ENCODE measurements around the gene MORN2. TPM values are rescaled to one million over a fixed set of nuclear protein-coding genes. Genes with fewer than 3 reads are reported as not detected.

Gene MORN2
- total RNA-seq, 1 experiment from 2014 or later, result 8.0 TPM

GRCh38 chr2:38892819-38893218 lies 17.0 kb downstream of the MORN2 start:
- no peaks in the 10 kb centered on the region for H3K27me3 Mint-ChIP-seq (ENCODE audit: low read depth)
- H3K27me3 ChIP-seq (ENCODE audit: insufficient read depth, low read length), result no peaks in the 10 kb centered on the region
- H3K4ac ChIP-seq (ENCODE audit: low read depth, low read length), result no peak overlapping the region
- no peak overlapping the region for H3T11ph ChIP-seq (ENCODE audit: low read length)
- no peak overlapping the region for H3K9ac ChIP-seq (ENCODE audit: extremely low read depth, insufficient read length, low read length)
- no peak overlapping the region for H3K27ac Mint-ChIP-seq
- no peak overlapping the region for H2BK15ac ChIP-seq (ENCODE audit: low read depth, low read length)
- no peaks in the 10 kb centered on the region for H3K79me2 ChIP-seq (ENCODE audit: insufficient read depth, low read length)
- no peak overlapping the region for H3K27ac ChIP-seq (ENCODE audit: insufficient read length, low read depth, low read length)
- no peaks in the 10 kb centered on the region for H3K9me3 ChIP-seq (ENCODE audit: control insufficient read depth, low read depth, low read length)
- H3K18ac ChIP-seq (ENCODE audit: insufficient read length, low read depth, low read length), result no peak overlapping the region
- H3K14ac ChIP-seq (ENCODE audit: insufficient read depth, low read length), result no peak overlapping the region
- peaks cover 0 to 3% of the 10 kb centered on the region in 2 experiments; a peak in 1 of 4 replicates for H3K4me1 Mint-ChIP-seq
- no peak overlapping the region for H2BK20ac ChIP-seq (ENCODE audit: low read depth, low read length, poor library complexity, severe bottlenecking)
- no peaks in the 10 kb centered on the region for H3K36me3 Mint-ChIP-seq (ENCODE audit: insufficient read depth in 1 of 3, low read depth in 3 of 3)
- H4K5ac ChIP-seq (ENCODE audit: insufficient read length, low read depth, low read length), result no peak overlapping the region
- H3K79me1 ChIP-seq (ENCODE audit: insufficient read depth, low read depth, low read length, poor library complexity, severe bottlenecking), result no peaks in the 10 kb centered on the region
- H4K8ac ChIP-seq (replicated peaks; ENCODE audit: insufficient read length, low read depth, low read length), result no peak overlapping the region
- H3K23me2 ChIP-seq (ENCODE audit: insufficient read length, low read depth, low read length, poor library complexity, severe bottlenecking), result no peaks in the 10 kb centered on the region
- no peak overlapping the region for H2BK5ac ChIP-seq (ENCODE audit: insufficient read length, low read length)
- no peak overlapping the region for H3K23ac ChIP-seq (ENCODE audit: insufficient read length, low read depth, low read length)
- no peak overlapping the region for H2BK120ac ChIP-seq (ENCODE audit: low read depth, low read length, poor library complexity, severe bottlenecking)
- no peaks in the 10 kb centered on the region for H4K20me1 ChIP-seq (ENCODE audit: control insufficient read depth, insufficient read depth, insufficient read length)
- H2AFZ ChIP-seq (ENCODE audit: low read length), result no peak overlapping the region
- H3K56ac ChIP-seq (ENCODE audit: insufficient read length, low read depth, low read length), result no peak overlapping the region
- no peak for DNase-seq
- H2AK5ac ChIP-seq (ENCODE audit: insufficient read length, low read length), result no peak overlapping the region
- H3K4me2 ChIP-seq (ENCODE audit: insufficient read depth, insufficient read length, low read length), result no peak overlapping the region
- H3K4me1 ChIP-seq (ENCODE audit: insufficient read depth, low read length), result no peaks in the 10 kb centered on the region
- TF ChIP-seq CTCF (conservative IDR thresholded peaks at IDR 0.05), result no peak
- no peaks in the 10 kb centered on the region for H3K9me3 Mint-ChIP-seq
- H2BK12ac ChIP-seq (ENCODE audit: insufficient read length, low read depth, low read length), result no peak overlapping the region
- no peak overlapping the region for H3K4me3 Mint-ChIP-seq
- no peak overlapping the region for H4K91ac ChIP-seq (ENCODE audit: insufficient read length, low read depth, low read length)
